Loucy (cell line): ENCODE measurements around the gene PLIN5.

Source experiments
- EZH2phosphoT487 ChIP-seq: fragments of 200-600 bp; IDR thresholded peaks from 2 replicates; pipeline ENCODE4 v1.6.1; 2018; ENCODE audit warnings: antibody characterized with exemption, mild to moderate bottlenecking, moderate library complexity, borderline replicate concordance
- TF ChIP-seq, protein P1 (sequence below): fragments of 200-600 bp; sonication (generic); conservative IDR thresholded peaks from 2 replicates; pipeline ENCODE4 v1.5.1; 2014; ENCODE audit warnings: mild to moderate bottlenecking, antibody characterized with exemption, low read length

- TF ChIP-seq, protein P1, sequence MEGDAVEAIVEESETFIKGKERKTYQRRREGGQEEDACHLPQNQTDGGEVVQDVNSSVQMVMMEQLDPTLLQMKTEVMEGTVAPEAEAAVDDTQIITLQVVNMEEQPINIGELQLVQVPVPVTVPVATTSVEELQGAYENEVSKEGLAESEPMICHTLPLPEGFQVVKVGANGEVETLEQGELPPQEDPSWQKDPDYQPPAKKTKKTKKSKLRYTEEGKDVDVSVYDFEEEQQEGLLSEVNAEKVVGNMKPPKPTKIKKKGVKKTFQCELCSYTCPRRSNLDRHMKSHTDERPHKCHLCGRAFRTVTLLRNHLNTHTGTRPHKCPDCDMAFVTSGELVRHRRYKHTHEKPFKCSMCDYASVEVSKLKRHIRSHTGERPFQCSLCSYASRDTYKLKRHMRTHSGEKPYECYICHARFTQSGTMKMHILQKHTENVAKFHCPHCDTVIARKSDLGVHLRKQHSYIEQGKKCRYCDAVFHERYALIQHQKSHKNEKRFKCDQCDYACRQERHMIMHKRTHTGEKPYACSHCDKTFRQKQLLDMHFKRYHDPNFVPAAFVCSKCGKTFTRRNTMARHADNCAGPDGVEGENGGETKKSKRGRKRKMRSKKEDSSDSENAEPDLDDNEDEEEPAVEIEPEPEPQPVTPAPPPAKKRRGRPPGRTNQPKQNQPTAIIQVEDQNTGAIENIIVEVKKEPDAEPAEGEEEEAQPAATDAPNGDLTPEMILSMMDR = no peak
- no peak for TF ChIP-seq EZH2phosphoT487
Measured at GRCh38 chr19:4519521-4520277, 15.3 kb downstream of the PLIN5 start.
